Adrenal gland (tissue), 12 donors: Measurements from ENCODE around the gene ABHD12B. TPM values are rescaled to one million over a fixed set of nuclear protein-coding genes. Genes with fewer than 3 reads are reported as not detected.

Source experiments
- DNase-seq, 7 donors: peaks; one replicate each; pipeline ENCODE4 v3.0.0-alpha.2; 2019 to 2020
- H3K27ac ChIP-seq, 5 donors: fragments of 200-600 bp; sonication (generic) in 4 of 5; 1 replicate in 3 of 5; 2 replicates in 2 of 5; pipeline versions ENCODE4 v1.5.1 to v1.8.0; 2016 to 2020; ENCODE audit warnings: mild to moderate bottlenecking in 1 of 5
- H3K27me3 ChIP-seq: fragments of 200-600 bp; 2 replicates; pipeline ENCODE4 v1.8.0; 2021
- H3K36me3 ChIP-seq, 2 donors: fragments of 200-600 bp; replicated peaks in 1 of 2; 1 replicate in 1 of 2; 2 replicates in 1 of 2; pipeline versions ENCODE4 v1.5.1 to v1.8.0; 2018 to 2022
- H3K4me1 ChIP-seq, 2 donors: fragments of 200-600 bp; replicated peaks in 1 of 2; 1 replicate in 1 of 2; 2 replicates in 1 of 2; pipeline versions ENCODE4 v1.5.1 to v1.8.0; 2018 to 2021
- H3K4me3 ChIP-seq, 4 donors: fragments of 200-600 bp; sonication (generic) in 3 of 4; one replicate each; pipeline ENCODE4 v1.5.1; 2016 to 2018
- H3K9me3 ChIP-seq, 3 donors: fragments of 200-600 bp; sonication (generic) in 1 of 3; replicated peaks in 1 of 3; 1 replicate in 2 of 3; 2 replicates in 1 of 3; pipeline versions ENCODE4 v1.5.1 to v1.8.0; 2016 to 2021
- CTCF ChIP-seq, 6 experiments: fragments of 450-650 bp in 4 of 6; fragments of 200-600 bp in 2 of 6; sonication (generic) in 1 of 6; IDR thresholded peaks; 1 replicate in 5 of 6; 2 replicates in 1 of 6; pipeline versions ENCODE4 v1.5.1 to v1.8.0; 2016 to 2021; ENCODE audit warnings: antibody characterized with exemption in 6 of 6, mild to moderate bottlenecking in 2 of 6, moderate library complexity in 1 of 6
- POLR2A ChIP-seq, 2 donors: fragments of 450-650 bp; IDR thresholded peaks; one replicate each; pipeline ENCODE4 v1.6.1; 2017; ENCODE audit warnings: antibody characterized with exemption in 2 of 2, mild to moderate bottlenecking in 2 of 2, moderate library complexity in 1 of 2
- WGBS, 4 donors: extraction: QIAGEN DNeasy Blood & Tissue Kit in 2 of 4; methylation state at CpG; one replicate each; pipeline versions ENCODE4 v1.1.5 to v1.1.7; 2013 to 2017; 5-methylcytosine and 5-hydroxymethylcytosine counted together
- intact Hi-C, 2 donors: fragments of 100-400 bp; cut with DNase I; formaldehyde crosslinking; loops; one replicate each; pipeline versions ENCODE4 v1.14.1 to v1.15.0; 2022 to 2023
- polyA plus RNA-seq, 3 donors: library from polyadenylated mRNA; stranded (reverse); fragments of 200-250 nt in 2 of 3; fragments of 350-450 nt in 1 of 3; fragmentation: Illumina TruSeq in 1 of 3; extraction: RNeasy Lipid Tissue Mini Kit (QIAGEN cat#74804) in 1 of 3; gene quantifications; one replicate each; pipeline ENCODE4 v1.2.3, GENCODE V29; 2013 to 2014
- total RNA-seq, 9 donors: library from RNA; depleted of rRNA in 4 of 9; stranded (reverse); fragments of >200 nt in 4 of 9; fragments of 120-200 nt in 1 of 9; fragmentation: NEBNext Ultra II Directional in 1 of 9; extraction: Animal tissue kit (Norgen Biotek cat#: 25700) in 1 of 9; gene quantifications; one replicate each; pipeline versions ENCODE4 v1.1.0 to v1.2.4, GENCODE V29; 2013 to 2023
- donor health status: healthy with polysubstance abuse.
- donor health status: Bipolar disorder and iron deficiency.
- donor health status: DM: yes; HTN: yes; CAD: no.
- donor health status: DM: no; HTN: no; CAD: no.
- donor health status: DM: no; HTN: no; CAD: no.
- donor health status: DM: yes; HTN: yes; CAD: no.

Gene ABHD12B
- total and polyA plus RNA-seq, 12 donors: 0.10 to 0.46 (median 0.37) TPM; not detected in 6

GRCh38 chr14:50864946-50865345, 6.9 kb upstream of the ABHD12B start:
- no peak for DNase-seq
- Histone ChIP-seq H3K9me3 (no peaks in the 10 kb centered on the region), H3K4me3 (no peak overlapping the region), H3K4me1 (no peaks in the 10 kb centered on the region), H3K27ac (no peak overlapping the region), H3K27me3 (no peaks in the 10 kb centered on the region), H3K36me3 (no peaks in the 10 kb centered on the region)
- TF ChIP-seq POLR2A (IDR thresholded peaks at IDR 0.05) (no peak), CTCF (IDR thresholded peaks at IDR 0.05) (no peak)
- 83 to 89% (median 85%) methylated on average over 5 of the region's 5 CpGs for WGBS, 4 donors
- intact Hi-C loops: loop anchor here (5.0 kb wide), 2 partner anchors 83 to 88 kb away; no protein-coding TSS in a partner anchor

- Histone ChIP-seq H3K4me3 (no peak overlapping the region), H3K4me1 (no peaks in the 10 kb centered on the region), H3K27me3 (no peaks in the 10 kb centered on the region), H3K27ac (no peak overlapping the region), H3K36me3 (no peaks in the 10 kb centered on the region), H3K9me3 (no peaks in the 10 kb centered on the region)
- TF ChIP-seq CTCF (IDR thresholded peaks at IDR 0.05) (no peak), POLR2A (IDR thresholded peaks at IDR 0.05) (no peak)
- intact Hi-C loops: no loop called here
- DNase-seq: no peak
- 54 to 61% (median 57%) methylated on average over 11 of the region's 11 CpGs for WGBS, 4 donors
Observed at GRCh38 chr14:50865391-50866076, 6.3 kb upstream of the ABHD12B start.

GRCh38 chr14:50871228-50871627, 625 bp upstream of the ABHD12B start:
- intact Hi-C loops: no loop called here
- no peak for DNase-seq
- peaks cover 4% of the 10 kb centered on the region for H3K27me3 ChIP-seq

GRCh38 chr14:50874757-50875156, 2.9 kb downstream of the ABHD12B start:
- no peaks in the 10 kb centered on the region for H3K9me3 ChIP-seq
- no peak for TF ChIP-seq POLR2A (IDR thresholded peaks at IDR 0.05)
- TF ChIP-seq CTCF (IDR thresholded peaks at IDR 0.05): no peak
- no peak overlapping the region for H3K4me3 ChIP-seq
- intact Hi-C loops: no loop called here
- peaks cover 4% of the 10 kb centered on the region for H3K27me3 ChIP-seq
- H3K36me3 ChIP-seq: no peaks in the 10 kb centered on the region
- no peak for DNase-seq
- H3K4me1 ChIP-seq: peaks cover 0 to 7% of the 10 kb centered on the region in 2 donors
- H3K27ac ChIP-seq: no peak overlapping the region
- 63 to 72% (median 65%) methylated on average over 2 of the region's 2 CpGs for WGBS, 4 donors

More at GRCh38 chr14:50871228-50871627, 625 bp upstream of the ABHD12B start:
- H3K9me3 ChIP-seq: no peaks in the 10 kb centered on the region
- no peaks in the 10 kb centered on the region for H3K36me3 ChIP-seq
- WGBS, 4 donors: 88 to 92% (median 88%) methylated on average over 5 of the region's 5 CpGs
- no peak overlapping the region for H3K27ac ChIP-seq
- peaks cover 0 to 7% of the 10 kb centered on the region in 2 donors for H3K4me1 ChIP-seq
- no peak overlapping the region for H3K4me3 ChIP-seq
- no peak for TF ChIP-seq POLR2A (IDR thresholded peaks at IDR 0.05)
- TF ChIP-seq CTCF (IDR thresholded peaks at IDR 0.05): no peak
